Liver (tissue), 9 donors: Measurements from ENCODE around the gene MDM2. TPM values are rescaled to one million over a fixed set of nuclear protein-coding genes. Genes with fewer than 3 reads are reported as not detected.

Experiments used
- DNase-seq: peaks from one replicate; pipeline ENCODE4 v3.0.0-alpha.2; 2017; ENCODE audit warnings: low spot score
- H3K27ac ChIP-seq, 2 donors: one replicate each; pipeline ENCODE4 v1.7.0; 2013; ENCODE audit warnings: inconsistent platforms in 2 of 2, low read length in 2 of 2, control low read depth in 1 of 2, low read depth in 1 of 2, mild to moderate bottlenecking in 1 of 2
- H3K27me3 ChIP-seq, 4 donors: one replicate each; pipeline versions ENCODE4 v1.6.1 to v1.7.0; 2013; ENCODE audit warnings: low read length in 3 of 4, inconsistent platforms in 1 of 4, mild to moderate bottlenecking in 1 of 4, moderate library complexity in 1 of 4; ENCODE audit not compliant: control insufficient read depth in 4 of 4, insufficient read depth in 4 of 4
- H3K36me3 ChIP-seq, 4 donors: one replicate each; pipeline versions ENCODE4 v1.6.1 to v1.7.0; 2013; ENCODE audit warnings: low read length in 3 of 4, mild to moderate bottlenecking in 3 of 4, low read depth in 1 of 4, moderate library complexity in 1 of 4; ENCODE audit not compliant: control insufficient read depth in 4 of 4, insufficient read depth in 3 of 4
- H3K4me1 ChIP-seq, 4 donors: one replicate each; pipeline versions ENCODE4 v1.6.1 to v1.7.0; 2013; ENCODE audit warnings: low read length in 3 of 4, mild to moderate bottlenecking in 3 of 4, moderate library complexity in 1 of 4; ENCODE audit not compliant: control insufficient read depth in 4 of 4, insufficient read depth in 4 of 4
- H3K4me3 ChIP-seq, 3 donors: one replicate each; pipeline versions ENCODE4 v1.6.1 to v1.7.0; 2013; ENCODE audit warnings: low read length in 3 of 3, control low read depth in 1 of 3, low read depth in 1 of 3, mild to moderate bottlenecking in 1 of 3
- H3K9ac ChIP-seq, 2 donors: one replicate each; pipeline ENCODE4 v1.7.0; 2013; ENCODE audit warnings: low read length in 2 of 2, mild to moderate bottlenecking in 2 of 2, moderate library complexity in 2 of 2, control low read depth in 1 of 2, low read depth in 1 of 2
- H3K9me3 ChIP-seq, 4 donors: one replicate each; pipeline versions ENCODE4 v1.6.1 to v1.7.0; 2013; ENCODE audit warnings: low read length in 3 of 4; ENCODE audit not compliant: control insufficient read depth in 4 of 4
- EGR1 ChIP-seq, 2 donors: IDR thresholded peaks; 2 replicates each; pipeline ENCODE4 v1.6.1; 2016 to 2018; ENCODE audit warnings: antibody characterized with exemption in 2 of 2, low read depth in 2 of 2
- FOXA1 ChIP-seq: IDR thresholded peaks from 2 replicates; pipeline ENCODE4 v1.6.1; 2016; ENCODE audit warnings: antibody characterized with exemption
- FOXA2 ChIP-seq: IDR thresholded peaks from 2 replicates; pipeline ENCODE4 v1.6.1; 2016; ENCODE audit warnings: antibody characterized with exemption
- GABPA ChIP-seq, 2 donors: IDR thresholded peaks in 1 of 2; conservative IDR thresholded peaks in 1 of 2; 2 replicates each; pipeline ENCODE4 v1.6.1; 2016; ENCODE audit warnings: antibody characterized with exemption in 2 of 2, mild to moderate bottlenecking in 1 of 2, moderate library complexity in 1 of 2
- HNF4A ChIP-seq, 2 donors: conservative IDR thresholded peaks; 2 replicates each; pipeline ENCODE4 v1.6.1; 2016; ENCODE audit warnings: antibody characterized with exemption in 2 of 2, mild to moderate bottlenecking in 2 of 2
- HNF4G ChIP-seq: IDR thresholded peaks from 2 replicates; pipeline ENCODE4 v1.6.1; 2016; ENCODE audit warnings: antibody characterized with exemption
- JUND ChIP-seq, 2 donors: IDR thresholded peaks; 2 replicates each; pipeline ENCODE4 v1.6.1; 2016; ENCODE audit warnings: antibody characterized with exemption in 2 of 2
- NR2F2 ChIP-seq: IDR thresholded peaks from 2 replicates; pipeline ENCODE4 v1.6.1; 2016; ENCODE audit warnings: antibody characterized with exemption
- RAD21 ChIP-seq, 2 donors: IDR thresholded peaks; 2 replicates each; pipeline ENCODE4 v1.6.1; 2016; ENCODE audit warnings: antibody characterized with exemption in 2 of 2, mild to moderate bottlenecking in 2 of 2
- REST ChIP-seq: IDR thresholded peaks from 2 replicates; pipeline ENCODE4 v1.6.1; 2016; ENCODE audit warnings: antibody characterized with exemption, mild to moderate bottlenecking
- RXRA ChIP-seq, 2 donors: IDR thresholded peaks; 2 replicates each; pipeline ENCODE4 v1.6.1; 2017 to 2018; ENCODE audit warnings: antibody characterized with exemption in 2 of 2, mild to moderate bottlenecking in 1 of 2
- SP1 ChIP-seq: IDR thresholded peaks from 2 replicates; pipeline ENCODE4 v1.6.1; 2018; ENCODE audit warnings: antibody characterized with exemption, mild to moderate bottlenecking
- TAF1 ChIP-seq: conservative IDR thresholded peaks from 2 replicates; pipeline ENCODE4 v1.6.1; 2016; ENCODE audit warnings: antibody characterized with exemption, mild to moderate bottlenecking
- YY1 ChIP-seq: IDR thresholded peaks from 2 replicates; pipeline ENCODE4 v1.6.1; 2016; ENCODE audit warnings: antibody characterized with exemption, mild to moderate bottlenecking
- ZBTB33 ChIP-seq: IDR thresholded peaks from 2 replicates; pipeline ENCODE4 v1.6.1; 2016; ENCODE audit warnings: antibody characterized with exemption
- WGBS: extraction: QIAGEN DNeasy Blood & Tissue Kit; methylation state at CpG from one replicate; pipeline ENCODE4 v1.1.7; 2013; 5-methylcytosine and 5-hydroxymethylcytosine counted together
- polyA plus RNA-seq, 2 donors: library from polyadenylated mRNA; stranded (reverse) in 1 of 2; unstranded in 1 of 2; fragments of 200-250 nt in 1 of 2; fragments of >200 nt in 1 of 2; fragmentation: Nextera tagmentation in 1 of 2; extraction: Ambion mirVana in 1 of 2; gene quantifications; one replicate each; pipeline versions ENCODE4 v1.2.1 to v1.2.3, GENCODE V29; 2013 to 2015
- total RNA-seq, 2 donors: library from RNA; depleted of rRNA; stranded (reverse); fragments of >200 nt; gene quantifications; one replicate each; pipeline ENCODE4 v1.2.3, GENCODE V29; 2014
- TF ChIP-seq, protein P1 (sequence below): fragments of 150-350 bp; IDR thresholded peaks from 2 replicates; pipeline ENCODE4 v1.5.1; 2017; ENCODE audit warnings: improper control_type of control experiment, low read depth, low read length; ENCODE audit not compliant: missing input control
- TF ChIP-seq, protein P2 (sequence below): IDR thresholded peaks from 2 replicates; pipeline ENCODE4 v1.6.1; 2016; ENCODE audit warnings: antibody characterized with exemption
- TF ChIP-seq, protein P3 (sequence below): IDR thresholded peaks from 2 replicates; pipeline ENCODE4 v1.6.1; 2016; ENCODE audit warnings: antibody characterized with exemption
- donor health status: healthy.
- donor health status: healthy.
- donor health status: healthy.
- donor health status: healthy.
- donor health status: healthy.

Gene MDM2
- total and polyA plus RNA-seq, 4 donors, result 10.1 to 69.4 (median 36.9) TPM

DNA sequence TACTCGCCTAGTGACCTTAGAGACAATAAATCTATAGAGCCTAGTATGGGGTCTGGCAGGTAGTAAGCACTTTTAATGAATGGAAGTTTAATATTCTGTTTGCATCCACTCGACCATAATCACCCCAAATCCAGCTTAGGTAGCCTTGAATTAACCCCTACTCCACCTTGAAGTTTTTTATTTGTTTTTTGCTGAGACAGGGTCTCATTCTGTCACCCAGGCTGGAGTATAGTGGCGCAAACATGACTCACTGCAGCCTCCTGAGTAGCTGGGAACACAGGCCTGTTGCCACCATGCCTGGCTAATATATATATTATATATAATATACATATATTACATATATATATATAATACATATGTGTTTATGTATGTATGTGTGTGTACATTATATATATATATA is 38.8 kb downstream of the MDM2 start:
- H3K36me3 ChIP-seq, result peaks cover 0 to 4% (median 2%) of the 10 kb centered on the region in 4 donors
- WGBS, result 71% methylated on average over 3 of the region's 3 CpGs
- no peaks in the 10 kb centered on the region for H3K27me3 ChIP-seq
- H3K4me3 ChIP-seq, result no peak overlapping the region
- no peak overlapping the region for H3K9ac ChIP-seq
- peaks cover 0 to 13% (median 5%) of the 10 kb centered on the region in 4 donors for H3K4me1 ChIP-seq
- H3K27ac ChIP-seq, result no peak overlapping the region
- no peaks in the 10 kb centered on the region for H3K9me3 ChIP-seq
- DNase-seq, result no peak
- no peak for TF ChIP-seq HNF4A (conservative IDR thresholded peaks at IDR 0.05)
- no peak for TF ChIP-seq FOXA2
- TF ChIP-seq, protein P1, sequence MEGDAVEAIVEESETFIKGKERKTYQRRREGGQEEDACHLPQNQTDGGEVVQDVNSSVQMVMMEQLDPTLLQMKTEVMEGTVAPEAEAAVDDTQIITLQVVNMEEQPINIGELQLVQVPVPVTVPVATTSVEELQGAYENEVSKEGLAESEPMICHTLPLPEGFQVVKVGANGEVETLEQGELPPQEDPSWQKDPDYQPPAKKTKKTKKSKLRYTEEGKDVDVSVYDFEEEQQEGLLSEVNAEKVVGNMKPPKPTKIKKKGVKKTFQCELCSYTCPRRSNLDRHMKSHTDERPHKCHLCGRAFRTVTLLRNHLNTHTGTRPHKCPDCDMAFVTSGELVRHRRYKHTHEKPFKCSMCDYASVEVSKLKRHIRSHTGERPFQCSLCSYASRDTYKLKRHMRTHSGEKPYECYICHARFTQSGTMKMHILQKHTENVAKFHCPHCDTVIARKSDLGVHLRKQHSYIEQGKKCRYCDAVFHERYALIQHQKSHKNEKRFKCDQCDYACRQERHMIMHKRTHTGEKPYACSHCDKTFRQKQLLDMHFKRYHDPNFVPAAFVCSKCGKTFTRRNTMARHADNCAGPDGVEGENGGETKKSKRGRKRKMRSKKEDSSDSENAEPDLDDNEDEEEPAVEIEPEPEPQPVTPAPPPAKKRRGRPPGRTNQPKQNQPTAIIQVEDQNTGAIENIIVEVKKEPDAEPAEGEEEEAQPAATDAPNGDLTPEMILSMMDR, result no peak
- no peak for TF ChIP-seq HNF4G
- TF ChIP-seq RAD21 (IDR thresholded peaks at IDR 0.05), result no peak
- no peak for TF ChIP-seq EGR1 (IDR thresholded peaks at IDR 0.05; ENCODE audit: low read depth in 2 of 2)
- no peak for TF ChIP-seq REST
- no peak for TF ChIP-seq JUND (IDR thresholded peaks at IDR 0.05)
- TF ChIP-seq NR2F2, result no peak
- TF ChIP-seq TAF1, result no peak
- TF ChIP-seq YY1, result no peak
- TF ChIP-seq SP1, result no peak
- TF ChIP-seq, protein P2, sequence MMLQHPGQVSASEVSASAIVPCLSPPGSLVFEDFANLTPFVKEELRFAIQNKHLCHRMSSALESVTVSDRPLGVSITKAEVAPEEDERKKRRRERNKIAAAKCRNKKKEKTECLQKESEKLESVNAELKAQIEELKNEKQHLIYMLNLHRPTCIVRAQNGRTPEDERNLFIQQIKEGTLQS, result no peak
- TF ChIP-seq FOXA1, result no peak
- no peak for TF ChIP-seq RXRA (IDR thresholded peaks at IDR 0.05)
- TF ChIP-seq ZBTB33, result no peak
- no peak for TF ChIP-seq GABPA (IDR thresholded peaks at IDR 0.05 in 1 of 2, conservative IDR thresholded peaks at IDR 0.05 in 1 of 2)

GRCh38 chr12:68850390-68850789 is 42.4 kb downstream of the MDM2 start:
- H3K36me3 ChIP-seq, result no peaks in the 10 kb centered on the region
- peak overlapping the region; percentile 84 to 91 for H3K27ac ChIP-seq
- no peak overlapping the region for H3K9ac ChIP-seq
- H3K9me3 ChIP-seq, result no peaks in the 10 kb centered on the region
- no peaks in the 10 kb centered on the region for H3K27me3 ChIP-seq
- no peak overlapping the region for H3K4me3 ChIP-seq
- WGBS, result 34% methylated on average over 4 of the region's 4 CpGs
- DNase-seq, result no peak
- H3K4me1 ChIP-seq, result peaks cover 0 to 18% (median 5%) of the 10 kb centered on the region in 4 donors
- no peak for TF ChIP-seq NR2F2
- peak; percentile 65 for TF ChIP-seq YY1
- TF ChIP-seq, protein P2, result peak; percentile 45
- TF ChIP-seq JUND (IDR thresholded peaks at IDR 0.05), result peak; percentile 3 to 60
- peak; percentile 83 for TF ChIP-seq SP1
- TF ChIP-seq, protein P3, sequence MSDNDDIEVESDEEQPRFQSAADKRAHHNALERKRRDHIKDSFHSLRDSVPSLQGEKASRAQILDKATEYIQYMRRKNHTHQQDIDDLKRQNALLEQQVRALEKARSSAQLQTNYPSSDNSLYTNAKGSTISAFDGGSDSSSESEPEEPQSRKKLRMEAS, result peak; percentile 76
- peak in 1 of 2 donors; percentile 32 for TF ChIP-seq GABPA (IDR thresholded peaks at IDR 0.05 in 1 of 2, conservative IDR thresholded peaks at IDR 0.05 in 1 of 2)
- TF ChIP-seq TAF1, result peak; percentile 70
- TF ChIP-seq, protein P1, result no peak
- TF ChIP-seq REST, result no peak
